CD4-positive, alpha-beta memory T cell (primary cell): ENCODE measurements around the gene ZNF530. TPM values are rescaled to one million over a fixed set of nuclear protein-coding genes. Genes with fewer than 3 reads are reported as not detected.

ENCODE experiments used
- CTCF ChIA-PET: fragments of 350-600 bp; sonication (Branson Sonifier 250); formaldehyde crosslinking; loops from one replicate; lab custom pipeline; 2021; ENCODE audit warnings: inconsistent platforms; ENCODE audit not compliant: partially characterized antibody; lab: Charles Lee
- POLR2A ChIA-PET: fragments of 350-600 bp; sonication (Branson Sonifier 250); formaldehyde crosslinking; loops from one replicate; lab custom pipeline; 2021; ENCODE audit not compliant: partially characterized antibody; lab: Charles Lee
- DNase-seq, 5 donors: peaks; one replicate each; pipeline versions ENCODE4 v3.0.0 to v3.0.0-alpha.2; 2020 to 2022; ENCODE audit warnings: mixed read lengths in 1 of 5
- H3K27ac ChIP-seq: one replicate; pipeline ENCODE4 v1.7.0; 2013; ENCODE audit warnings: low read depth, low read length
- H3K27me3 ChIP-seq: 2 replicates; pipeline ENCODE4 v1.7.0; 2013; ENCODE audit warnings: mild to moderate bottlenecking, low read length, moderate library complexity; ENCODE audit not compliant: insufficient read depth
- H3K36me3 ChIP-seq: 2 replicates; pipeline ENCODE4 v1.7.0; 2013; ENCODE audit warnings: mild to moderate bottlenecking, low read length, moderate library complexity; ENCODE audit not compliant: insufficient read depth
- H3K4me1 ChIP-seq: 2 replicates; pipeline ENCODE4 v1.7.0; 2013; ENCODE audit warnings: mild to moderate bottlenecking, low read length, moderate library complexity; ENCODE audit not compliant: insufficient read depth
- H3K4me3 ChIP-seq, 2 donors: one replicate each; pipeline ENCODE4 v1.7.0; 2013; ENCODE audit warnings: low read length in 2 of 2, mild to moderate bottlenecking in 1 of 2
- H3K9me3 ChIP-seq, 2 donors: one replicate each; pipeline ENCODE4 v1.7.0; 2013; ENCODE audit warnings: low read length in 2 of 2, control low read depth in 1 of 2; ENCODE audit not compliant: control insufficient read depth in 1 of 2
- H3K27ac Mint-ChIP-seq, 7 donors: one replicate each; pipeline ENCODE4 v1.8.0; 2020 to 2021; ENCODE audit warnings: mixed read lengths in 7 of 7, mild to moderate bottlenecking in 6 of 7, inconsistent platforms in 3 of 7, moderate library complexity in 3 of 7
- H3K27me3 Mint-ChIP-seq, 2 donors: one replicate each; pipeline ENCODE4 v1.8.0; 2020 to 2021; ENCODE audit warnings: mixed read lengths in 2 of 2
- H3K36me3 Mint-ChIP-seq, 2 donors: one replicate each; pipeline ENCODE4 v1.8.0; 2020 to 2021; ENCODE audit warnings: mixed read lengths in 2 of 2, inconsistent platforms in 1 of 2, mild to moderate bottlenecking in 1 of 2
- H3K4me1 Mint-ChIP-seq, 4 donors: one replicate each; pipeline ENCODE4 v1.8.0; 2020 to 2021; ENCODE audit warnings: mixed read lengths in 4 of 4, mild to moderate bottlenecking in 1 of 4
- H3K4me3 Mint-ChIP-seq, 8 donors: one replicate each; pipeline ENCODE4 v1.8.0; 2020 to 2021; ENCODE audit warnings: mixed read lengths in 8 of 8, mild to moderate bottlenecking in 7 of 8, moderate library complexity in 6 of 8, inconsistent platforms in 3 of 8
- H3K9me3 Mint-ChIP-seq, 8 donors: one replicate each; pipeline ENCODE4 v1.8.0; 2020 to 2021; ENCODE audit warnings: mixed read lengths in 8 of 8, mild to moderate bottlenecking in 5 of 8, inconsistent platforms in 3 of 8, moderate library complexity in 1 of 8
- intact Hi-C: fragments of 100-400 bp; cut with micrococcal nuclease; formaldehyde crosslinking; loops from one replicate; pipeline ENCODE4 v1.15.1; 2023
- polyA plus RNA-seq, 2 donors: library from polyadenylated mRNA; unstranded; fragments of 300-500 nt; fragmentation: Illumina TruSeq; gene quantifications; one replicate each; pipeline ENCODE4 v1.2.3, GENCODE V29; 2021
- total RNA-seq, 2 experiments: library from RNA; stranded (reverse); gene quantifications; one replicate each; pipeline ENCODE4 v1.2.3, GENCODE V29; 2021

The ZNF530 gene
- total and polyA plus RNA-seq, 4 experiments from 2014 or later, result 6.8 to 10.9 (median 9.9) TPM

DNA sequence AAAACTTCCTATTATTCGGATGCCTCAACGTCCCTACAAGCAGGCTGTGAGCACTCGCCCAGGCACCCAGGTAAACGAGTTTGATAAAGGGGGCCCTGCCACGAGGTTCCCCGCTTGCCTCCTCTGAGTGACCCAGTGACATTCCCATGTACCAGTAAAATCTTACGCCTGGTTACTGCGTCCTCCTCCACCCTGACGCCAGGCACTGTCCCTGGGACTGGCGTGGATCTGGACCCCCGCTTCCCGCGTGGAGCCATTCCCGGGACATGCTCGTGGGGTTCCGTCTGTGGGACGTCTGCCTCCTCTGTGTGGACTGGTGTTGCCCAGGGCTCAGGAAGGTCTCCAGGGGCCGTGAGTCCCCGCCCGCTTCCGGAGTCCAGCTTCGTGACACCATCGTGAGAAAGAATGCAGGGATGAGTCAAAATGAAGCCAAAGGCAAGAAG lies 39.6 kb upstream of the ZNF530 start:
- peaks cover 13% of the 10 kb centered on the region for H3K36me3 ChIP-seq
- peaks cover 22% of the 10 kb centered on the region for H3K4me1 ChIP-seq
- POLR2A ChIA-PET, result interaction anchor here (0.9 to 1.9 kb wide), 2 partner anchors 33 to 125 kb away, joined by 3 to 5 read pairs (median 3); partner anchors contain the start of genes ZNF549 and ZNF749
- H3K27me3 ChIP-seq, result no peaks in the 10 kb centered on the region
- Mint-ChIP-seq H3K36me3 (peaks cover 46 to 47% of the 10 kb centered on the region in 2 donors), H3K9me3 (peaks cover 2 to 54% (median 46%) of the 10 kb centered on the region in 8 donors), H3K4me1 (peaks cover 20 to 42% (median 29%) of the 10 kb centered on the region in 4 donors), H3K27me3 (peaks cover 0 to 1% of the 10 kb centered on the region in 2 donors), H3K27ac (peak overlapping the region; percentile 70 to 97 (median 95)), H3K4me3 (peak overlapping the region; percentile 91 to 99 (median 98))
- CTCF ChIA-PET, result no interaction called here
- peaks cover 0 to 3% of the 10 kb centered on the region in 2 donors for H3K9me3 ChIP-seq
- intact Hi-C loops, result loop anchor here (10.0 kb wide), 1 partner anchor 455 kb away; no protein-coding TSS in a partner anchor
- H3K27ac ChIP-seq, result peak overlapping the region; percentile 63
- no peak for DNase-seq
- H3K4me3 ChIP-seq, result peak overlapping the region; percentile 37 to 84

DNA sequence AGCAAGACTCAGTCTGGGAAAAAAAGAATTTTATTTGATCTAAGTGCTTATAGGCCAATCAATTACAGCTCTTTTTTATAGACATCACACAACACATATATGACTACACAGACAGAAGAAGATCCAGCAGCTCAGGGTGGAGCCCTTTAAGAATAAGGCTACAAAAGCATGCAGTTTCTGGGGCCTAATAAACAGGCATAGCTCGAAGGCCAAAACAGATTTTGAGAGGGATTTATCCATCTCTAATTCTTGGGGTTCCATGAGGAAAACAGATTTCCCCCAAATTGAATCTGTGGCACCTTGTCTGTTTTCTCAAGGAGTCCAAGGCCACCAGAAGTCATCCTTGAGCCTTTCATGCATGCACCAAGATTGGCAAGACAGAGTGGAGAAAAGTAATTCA lies 36.1 kb upstream of the ZNF530 start:
- Mint-ChIP-seq H3K27me3 (peaks cover 0 to 1% of the 10 kb centered on the region in 2 donors), H3K9me3 (peaks cover 3 to 80% (median 72%) of the 10 kb centered on the region in 8 donors), H3K4me3 (no peak overlapping the region), H3K27ac (no peak overlapping the region), H3K36me3 (peaks cover 27 to 37% of the 10 kb centered on the region in 2 donors), H3K4me1 (peaks cover 11 to 24% (median 18%) of the 10 kb centered on the region in 4 donors)
- no peak for DNase-seq
- Histone ChIP-seq H3K27ac (no peak overlapping the region), H3K36me3 (no peaks in the 10 kb centered on the region), H3K9me3 (peaks cover 11 to 35% of the 10 kb centered on the region in 2 donors), H3K27me3 (no peaks in the 10 kb centered on the region), H3K4me1 (peaks cover 13% of the 10 kb centered on the region), H3K4me3 (no peak overlapping the region)
- ChIA-PET POLR2A (no interaction called here), CTCF (no interaction called here)
- intact Hi-C loops, result loop anchor here (10.0 kb wide), 1 partner anchor 459 kb away; no protein-coding TSS in a partner anchor

DNA sequence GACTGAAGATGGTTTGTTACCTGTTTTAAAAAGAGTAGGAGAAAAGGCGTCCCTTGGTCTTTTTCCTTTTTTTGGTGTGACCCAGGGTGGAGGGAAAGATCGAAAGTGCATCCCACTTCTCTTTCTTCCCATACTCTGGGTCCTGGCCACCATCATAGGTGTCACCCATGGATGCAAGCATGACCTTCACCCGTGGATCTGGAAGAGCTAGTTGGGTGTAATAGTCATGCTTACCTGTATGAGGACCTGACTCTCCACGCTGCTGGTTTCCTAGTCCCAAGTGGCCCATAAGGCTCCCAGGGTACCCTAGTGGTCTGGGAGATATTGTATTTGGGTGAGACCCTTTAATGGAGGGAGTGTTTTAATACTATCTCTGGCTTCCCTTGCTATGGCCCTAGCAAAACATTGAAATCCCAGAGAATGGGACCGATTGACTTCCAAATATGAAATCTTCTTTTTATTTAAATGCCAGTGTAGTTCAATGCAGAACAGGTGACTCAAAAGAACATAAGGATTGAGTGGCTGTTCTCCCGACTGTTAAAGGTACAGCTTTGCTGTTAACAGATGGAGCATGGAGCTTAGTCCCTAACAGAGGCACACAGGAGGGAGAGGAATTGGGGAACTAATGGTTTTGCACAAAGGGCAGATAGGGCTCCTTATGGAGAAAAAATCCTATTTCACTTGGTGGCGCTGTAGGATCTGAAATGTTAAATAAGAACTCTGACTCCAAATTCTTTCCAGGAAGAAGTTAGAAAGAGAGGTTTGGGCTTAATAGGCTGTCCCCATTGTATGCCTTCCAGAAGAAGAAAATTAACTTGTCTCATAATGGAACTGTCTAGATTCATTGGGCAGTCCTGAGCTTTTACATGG lies 33.1 kb upstream of the ZNF530 start:
- Mint-ChIP-seq H3K27me3 (no peaks in the 10 kb centered on the region), H3K27ac (no peak overlapping the region), H3K4me1 (no peaks in the 10 kb centered on the region), H3K36me3 (peaks cover 15 to 35% of the 10 kb centered on the region in 2 donors), H3K4me3 (no peak overlapping the region), H3K9me3 (peaks cover 0 to 96% (median 90%) of the 10 kb centered on the region in 8 donors)
- Histone ChIP-seq H3K4me1 (no peaks in the 10 kb centered on the region), H3K27me3 (no peaks in the 10 kb centered on the region), H3K27ac (no peak overlapping the region), H3K36me3 (no peaks in the 10 kb centered on the region), H3K9me3 (peaks cover 11 to 60% of the 10 kb centered on the region in 2 donors), H3K4me3 (no peak overlapping the region)
- DNase-seq, result no peak
- POLR2A ChIA-PET, result no interaction called here
- CTCF ChIA-PET, result no interaction called here
- intact Hi-C loops, result loop anchor here (10.0 kb wide), 1 partner anchor 462 kb away; no protein-coding TSS in a partner anchor

DNA sequence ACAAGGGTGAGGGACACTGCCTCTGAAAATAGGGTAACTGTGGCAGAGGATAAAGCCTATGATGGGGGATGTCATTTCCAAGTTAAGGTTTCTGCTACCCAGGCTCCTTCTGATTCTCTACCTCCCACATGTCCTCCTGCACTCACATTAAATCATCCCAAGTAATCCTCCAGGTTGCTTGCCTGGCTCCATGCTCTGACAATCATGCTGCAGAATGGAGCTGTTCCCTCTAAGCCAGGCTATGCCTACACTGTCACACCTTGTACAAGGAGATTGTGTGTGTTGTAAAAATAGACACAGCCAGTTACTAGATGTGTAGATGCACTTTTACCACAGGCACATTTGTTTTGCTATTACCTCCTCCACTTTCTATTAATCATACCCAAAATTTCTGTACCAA lies 29.0 kb upstream of the ZNF530 start:
- Histone ChIP-seq H3K36me3 (peaks cover 31% of the 10 kb centered on the region), H3K9me3 (peaks cover 5 to 91% of the 10 kb centered on the region in 2 donors), H3K27me3 (no peaks in the 10 kb centered on the region), H3K4me1 (no peaks in the 10 kb centered on the region), H3K27ac (no peak overlapping the region), H3K4me3 (no peak overlapping the region)
- Mint-ChIP-seq H3K9me3 (peaks cover 0 to 97% (median 92%) of the 10 kb centered on the region in 8 donors), H3K27me3 (no peaks in the 10 kb centered on the region), H3K27ac (no peak overlapping the region), H3K4me1 (no peaks in the 10 kb centered on the region), H3K36me3 (peaks cover 42 to 63% of the 10 kb centered on the region in 2 donors), H3K4me3 (no peak overlapping the region)
- POLR2A ChIA-PET, result no interaction called here
- CTCF ChIA-PET, result no interaction called here
- DNase-seq, result no peak
- intact Hi-C loops, result no loop called here

- Histone ChIP-seq H3K4me1 (peaks cover 2% of the 10 kb centered on the region), H3K27me3 (no peaks in the 10 kb centered on the region), H3K4me3 (no peak overlapping the region), H3K36me3 (peaks cover 39% of the 10 kb centered on the region), H3K9me3 (peaks cover 2 to 84% of the 10 kb centered on the region in 2 donors), H3K27ac (no peak overlapping the region)
- no peak for DNase-seq
- CTCF ChIA-PET, result no interaction called here
- Mint-ChIP-seq H3K9me3 (peaks cover 7 to 94% (median 92%) of the 10 kb centered on the region in 8 donors), H3K4me1 (peaks cover 4 to 11% (median 8%) of the 10 kb centered on the region in 4 donors), H3K27me3 (no peaks in the 10 kb centered on the region), H3K27ac (no peak overlapping the region), H3K36me3 (peaks cover 56 to 73% of the 10 kb centered on the region in 2 donors), H3K4me3 (no peak overlapping the region)
- POLR2A ChIA-PET, result no interaction called here
- intact Hi-C loops, result no loop called here
Observed at GRCh38 chr19:57572415-57572947, 27.2 kb upstream of the ZNF530 start.

- H3K4me3 Mint-ChIP-seq, result peak overlapping the region in 6 of 8 donors; percentile 29 to 67 (median 57)
- Histone ChIP-seq H3K27me3 (no peaks in the 10 kb centered on the region), H3K4me1 (peaks cover 17% of the 10 kb centered on the region), H3K36me3 (peaks cover 39% of the 10 kb centered on the region), H3K27ac (no peak overlapping the region), H3K4me3 (no peak overlapping the region), H3K9me3 (peaks cover 0 to 50% of the 10 kb centered on the region in 2 donors)
- H3K27me3 Mint-ChIP-seq, result no peaks in the 10 kb centered on the region
- H3K27ac Mint-ChIP-seq, result peak overlapping the region in 2 of 7 donors; percentile 37 to 47
- POLR2A ChIA-PET, result interaction anchor here (0.6 to 1.0 kb wide), 2 partner anchors 170 to 405 kb away, joined by 3 read pairs; partner anchors contain the start of gene ZNF776
- peaks cover 65 to 66% of the 10 kb centered on the region in 2 donors for H3K36me3 Mint-ChIP-seq
- no peak for DNase-seq
- peaks cover 17 to 34% (median 19%) of the 10 kb centered on the region in 4 donors for H3K4me1 Mint-ChIP-seq
- intact Hi-C loops, result no loop called here
- CTCF ChIA-PET, result no interaction called here
- peaks cover 7 to 78% (median 71%) of the 10 kb centered on the region in 8 donors for H3K9me3 Mint-ChIP-seq
Observed at GRCh38 chr19:57576661-57577060, 23.0 kb upstream of the ZNF530 start.
